ENCODE results near the gene DIMT1. TPM values are rescaled to one million over a fixed set of nuclear protein-coding genes. Genes with fewer than 3 reads are reported as not detected.

Gene DIMT1
- total and polyA plus RNA-seq, 4 donors, result 13.9 to 27.6 (median 19.0) TPM

DNA sequence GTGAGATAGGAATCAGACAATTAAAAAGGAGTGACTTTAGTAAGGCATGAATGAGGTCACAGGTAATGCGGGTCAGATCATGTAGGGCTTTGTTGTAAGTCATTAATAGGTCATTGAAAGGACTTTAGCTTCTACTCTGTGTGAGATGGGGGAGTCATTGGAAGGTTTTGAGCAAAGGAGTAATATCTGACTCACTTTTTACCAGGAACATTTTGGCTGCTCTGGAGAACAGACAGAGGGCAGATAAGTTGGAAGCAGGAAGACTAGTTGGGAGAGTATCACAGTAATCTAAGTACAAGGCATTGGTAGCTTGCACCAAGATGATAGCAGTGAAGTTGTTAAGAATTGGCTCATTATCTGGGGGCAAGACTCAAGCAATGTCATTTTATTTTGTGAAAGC is 60.3 kb downstream of the DIMT1 start:
- DNase-seq, result no peak
- TF ChIP-seq, protein P1, sequence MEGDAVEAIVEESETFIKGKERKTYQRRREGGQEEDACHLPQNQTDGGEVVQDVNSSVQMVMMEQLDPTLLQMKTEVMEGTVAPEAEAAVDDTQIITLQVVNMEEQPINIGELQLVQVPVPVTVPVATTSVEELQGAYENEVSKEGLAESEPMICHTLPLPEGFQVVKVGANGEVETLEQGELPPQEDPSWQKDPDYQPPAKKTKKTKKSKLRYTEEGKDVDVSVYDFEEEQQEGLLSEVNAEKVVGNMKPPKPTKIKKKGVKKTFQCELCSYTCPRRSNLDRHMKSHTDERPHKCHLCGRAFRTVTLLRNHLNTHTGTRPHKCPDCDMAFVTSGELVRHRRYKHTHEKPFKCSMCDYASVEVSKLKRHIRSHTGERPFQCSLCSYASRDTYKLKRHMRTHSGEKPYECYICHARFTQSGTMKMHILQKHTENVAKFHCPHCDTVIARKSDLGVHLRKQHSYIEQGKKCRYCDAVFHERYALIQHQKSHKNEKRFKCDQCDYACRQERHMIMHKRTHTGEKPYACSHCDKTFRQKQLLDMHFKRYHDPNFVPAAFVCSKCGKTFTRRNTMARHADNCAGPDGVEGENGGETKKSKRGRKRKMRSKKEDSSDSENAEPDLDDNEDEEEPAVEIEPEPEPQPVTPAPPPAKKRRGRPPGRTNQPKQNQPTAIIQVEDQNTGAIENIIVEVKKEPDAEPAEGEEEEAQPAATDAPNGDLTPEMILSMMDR (IDR thresholded peaks at IDR 0.05; ENCODE audit: control extremely low read depth, extremely low read depth), result no peak
- H3K4me3 ChIP-seq, result no peak overlapping the region
- peaks cover 0 to 2% (median 0%) of the 10 kb centered on the region in 4 donors for H3K36me3 ChIP-seq (ENCODE audit: control insufficient read depth in 4 of 4, insufficient read depth in 4 of 4, low read length in 4 of 4)
- no peak overlapping the region for H3K27ac ChIP-seq (ENCODE audit: low read depth in 1 of 2, low read length in 1 of 2)
- no peaks in the 10 kb centered on the region for H3K9me3 ChIP-seq (ENCODE audit: control insufficient read depth in 4 of 4, insufficient read depth in 3 of 4, low read length in 3 of 4)
- WGBS, 2 donors, result 93 to 100% methylated on average over 1 of the region's 1 CpG
- peaks cover 0 to 2% (median 0%) of the 10 kb centered on the region in 5 donors for H3K4me1 ChIP-seq (ENCODE audit: control insufficient read depth in 5 of 5, insufficient read depth in 5 of 5, low read length in 5 of 5)
- H3K27me3 ChIP-seq (ENCODE audit: control insufficient read depth in 3 of 3, insufficient read depth in 3 of 3, low read length in 2 of 3), result no peaks in the 10 kb centered on the region
- ATAC-seq (ENCODE audit: insufficient read depth, low FRiP score), result no peak
- H3K9ac ChIP-seq (ENCODE audit: insufficient read depth in 1 of 2, low read length in 2 of 2), result no peak overlapping the region

DNA sequence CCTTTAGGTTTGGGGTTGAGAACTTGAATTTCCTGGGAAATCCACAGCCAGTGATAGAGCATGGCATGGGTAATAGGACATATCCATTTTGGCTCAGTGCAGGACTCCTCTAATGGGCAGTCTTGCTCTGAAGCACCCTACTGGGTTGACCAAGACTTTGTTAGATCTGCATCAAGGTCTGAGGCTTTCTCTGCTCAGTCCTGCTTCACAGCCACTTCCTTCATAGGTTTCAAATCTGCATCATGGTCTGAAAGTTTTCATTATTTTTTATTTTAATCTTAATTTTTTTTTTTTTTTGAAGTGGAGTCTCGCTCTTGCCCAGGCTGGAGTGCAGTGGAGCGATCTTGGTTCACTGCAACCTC is 61.2 kb downstream of the DIMT1 start:
- H3K9ac ChIP-seq (ENCODE audit: insufficient read depth in 1 of 2, low read length in 2 of 2), result no peak overlapping the region
- no peaks in the 10 kb centered on the region for H3K27me3 ChIP-seq (ENCODE audit: control insufficient read depth in 3 of 3, insufficient read depth in 3 of 3, low read length in 2 of 3)
- no peak overlapping the region for H3K4me3 ChIP-seq
- WGBS, 2 donors, result 96 to 100% methylated on average over 2 of the region's 2 CpGs
- ATAC-seq (ENCODE audit: insufficient read depth, low FRiP score), result no peak
- TF ChIP-seq, protein P1 (IDR thresholded peaks at IDR 0.05; ENCODE audit: control extremely low read depth, extremely low read depth), result no peak
- H3K9me3 ChIP-seq (ENCODE audit: control insufficient read depth in 4 of 4, insufficient read depth in 3 of 4, low read length in 3 of 4), result no peaks in the 10 kb centered on the region
- no peak for DNase-seq
- H3K36me3 ChIP-seq (ENCODE audit: control insufficient read depth in 4 of 4, insufficient read depth in 4 of 4, low read length in 4 of 4), result no peaks in the 10 kb centered on the region
- H3K4me1 ChIP-seq (ENCODE audit: control insufficient read depth in 5 of 5, insufficient read depth in 5 of 5, low read length in 5 of 5), result peaks cover 0 to 2% (median 0%) of the 10 kb centered on the region in 5 donors
- no peak overlapping the region for H3K27ac ChIP-seq (ENCODE audit: low read depth in 1 of 2, low read length in 1 of 2)

DNA sequence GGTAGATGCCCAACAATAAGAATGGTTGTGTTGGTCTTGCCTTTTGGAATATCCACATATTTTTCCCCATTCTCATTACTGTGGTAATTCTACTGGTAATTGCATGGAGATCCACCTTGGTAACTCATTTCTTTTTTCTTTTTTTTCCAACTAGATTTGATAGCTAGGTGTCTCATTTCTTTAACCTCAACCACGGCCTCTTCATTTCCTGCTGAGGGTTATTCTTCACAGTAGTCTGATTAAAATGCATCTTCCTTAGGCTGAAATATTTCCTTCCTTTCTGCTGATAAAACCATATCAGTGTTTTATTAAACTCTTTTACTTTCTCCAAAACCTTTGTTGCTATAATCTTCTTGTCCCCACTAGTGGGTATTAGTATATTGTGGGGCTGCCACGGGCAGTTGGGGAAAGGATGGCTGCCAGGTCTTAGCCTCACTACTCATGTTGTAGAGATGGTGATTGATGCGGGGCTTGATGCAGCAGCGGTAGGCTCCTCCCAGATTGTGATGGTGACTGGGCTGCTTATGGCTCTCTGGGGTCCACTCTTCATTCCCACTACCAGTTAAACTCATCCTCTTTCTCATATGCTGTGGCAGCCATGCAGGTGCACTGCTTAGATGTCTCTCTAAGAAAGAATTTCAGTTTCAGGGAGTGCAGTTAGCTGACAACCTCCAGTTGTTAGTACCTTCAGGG is 61.8 kb downstream of the DIMT1 start:
- no peaks in the 10 kb centered on the region for H3K9me3 ChIP-seq (ENCODE audit: control insufficient read depth in 4 of 4, insufficient read depth in 3 of 4, low read length in 3 of 4)
- DNase-seq (no peak), ATAC-seq (ENCODE audit: insufficient read depth, low FRiP score) (no peak)
- H3K4me1 ChIP-seq (ENCODE audit: control insufficient read depth in 5 of 5, insufficient read depth in 5 of 5, low read length in 5 of 5), result peaks cover 0 to 2% (median 0%) of the 10 kb centered on the region in 5 donors
- WGBS, 2 donors, result 77 to 82% methylated on average over 4 of the region's 4 CpGs
- no peaks in the 10 kb centered on the region for H3K36me3 ChIP-seq (ENCODE audit: control insufficient read depth in 4 of 4, insufficient read depth in 4 of 4, low read length in 4 of 4)
- no peak overlapping the region for H3K27ac ChIP-seq (ENCODE audit: low read depth in 1 of 2, low read length in 1 of 2)
- no peak overlapping the region for H3K4me3 ChIP-seq
- TF ChIP-seq, protein P1 (IDR thresholded peaks at IDR 0.05; ENCODE audit: control extremely low read depth, extremely low read depth), result no peak
- no peaks in the 10 kb centered on the region for H3K27me3 ChIP-seq (ENCODE audit: control insufficient read depth in 3 of 3, insufficient read depth in 3 of 3, low read length in 2 of 3)
- no peak overlapping the region for H3K9ac ChIP-seq (ENCODE audit: insufficient read depth in 1 of 2, low read length in 2 of 2)

DNA sequence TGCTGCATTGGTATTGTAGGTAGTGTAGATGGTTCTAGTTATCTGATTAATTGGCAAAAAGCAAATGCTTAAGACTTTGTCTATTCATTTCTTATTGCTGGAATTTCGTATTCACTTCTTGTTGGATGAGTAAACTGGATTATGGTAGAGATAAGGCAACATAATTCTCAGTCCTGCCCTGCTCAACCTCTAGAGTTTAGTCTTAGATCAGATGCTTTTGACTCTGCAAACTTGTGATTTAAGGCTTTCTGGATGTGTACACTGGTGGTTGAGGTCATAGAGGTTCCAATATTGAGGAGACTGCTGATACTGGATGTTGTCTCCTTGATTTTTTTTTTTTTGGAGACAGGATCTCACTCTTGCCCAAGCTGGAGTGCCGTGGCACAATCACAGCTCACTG is 62.7 kb downstream of the DIMT1 start:
- DNase-seq, result no peak
- peaks cover 0 to 2% (median 0%) of the 10 kb centered on the region in 5 donors for H3K4me1 ChIP-seq (ENCODE audit: control insufficient read depth in 5 of 5, insufficient read depth in 5 of 5, low read length in 5 of 5)
- no peaks in the 10 kb centered on the region for H3K9me3 ChIP-seq (ENCODE audit: control insufficient read depth in 4 of 4, insufficient read depth in 3 of 4, low read length in 3 of 4)
- no peaks in the 10 kb centered on the region for H3K36me3 ChIP-seq (ENCODE audit: control insufficient read depth in 4 of 4, insufficient read depth in 4 of 4, low read length in 4 of 4)
- ATAC-seq (ENCODE audit: insufficient read depth, low FRiP score), result no peak
- 95% methylated on average over 2 of the region's 2 CpGs for WGBS, 2 donors
- no peak overlapping the region for H3K27ac ChIP-seq (ENCODE audit: low read depth in 1 of 2, low read length in 1 of 2)
- H3K4me3 ChIP-seq, result no peak overlapping the region
- no peak overlapping the region for H3K9ac ChIP-seq (ENCODE audit: insufficient read depth in 1 of 2, low read length in 2 of 2)
- no peaks in the 10 kb centered on the region for H3K27me3 ChIP-seq (ENCODE audit: control insufficient read depth in 3 of 3, insufficient read depth in 3 of 3, low read length in 2 of 3)
- TF ChIP-seq, protein P1 (IDR thresholded peaks at IDR 0.05; ENCODE audit: control extremely low read depth, extremely low read depth), result no peak

Data from lung (tissue), 12 donors.